HCT116 (cell line): ENCODE results near the gene ZNF618. TPM values are rescaled to one million over a fixed set of nuclear protein-coding genes. Genes with fewer than 3 reads are reported as not detected.

ENCODE experiments used
- ATAC-seq: fragments of 200-7000 bp; cut with Tn5 transposase; 2 replicates; pipeline ENCODE4 v1.9.1; 2020; ENCODE audit warnings: mild to moderate bottlenecking, moderate library complexity
- BruUV-seq: library from RNA; stranded (reverse); fragments of 400-500 nt; replicated peaks from 2 replicates; lab custom pipeline; 2021; lab: Mats Ljungman, UMichigan
- CTCF ChIA-PET: fragments of 300-600 bp; sonication (Branson Sonifier 250); formaldehyde crosslinking; loops from one replicate; lab custom pipeline; 2021; ENCODE audit warnings: antibody characterized with exemption; lab: Charles Lee
- POLR2A ChIA-PET: fragments of 300-600, 350-600 bp; sonication (Branson Sonifier 250); formaldehyde crosslinking; loops from one replicate; lab custom pipeline; 2021; ENCODE audit warnings: antibody characterized with exemption; lab: Charles Lee
- RAD21 ChIA-PET, 2 experiments: fragments of 300-600 bp; sonication (Branson Sonifier 250); formaldehyde crosslinking; loops; one replicate each; lab custom pipeline; 2023; ENCODE audit warnings: low total read pairs in 2 of 2; ENCODE audit not compliant: uncharacterized antibody in 2 of 2, unreplicated experiment in 2 of 2, low non-redundant PET in 1 of 2; lab: Charles Lee
- DNase-seq: peaks from one replicate; pipeline ENCODE4 v3.0.0-alpha.2; 2010; ENCODE audit warnings: low read depth, low spot score
- H2AFZ ChIP-seq: fragments of 200-600 bp; shearing (Covaris generic), sonication (generic); 2 replicates; pipeline ENCODE4 v1.6.1; 2017; ENCODE audit warnings: low read depth, mixed run types, mixed read lengths, antibody characterized with exemption, low read length; ENCODE audit not compliant: poor library complexity, severe bottlenecking
- H3K27ac ChIP-seq: 2 replicates; pipeline ENCODE4 v1.5.1; 2012; ENCODE audit warnings: low read depth, low read length
- H3K27me3 ChIP-seq: fragments of 200-600 bp; sonication (generic); 2 replicates; pipeline ENCODE4 v1.6.1; 2016; ENCODE audit warnings: mixed run types, low read length, mixed read lengths; ENCODE audit not compliant: insufficient read depth
- H3K36me3 ChIP-seq, 2 experiments: fragments of 200-500 bp in 1 of 2; fragments of 200-600 bp in 1 of 2; sonication (Bioruptor generic) in 1 of 2; sonication (generic) in 1 of 2; 2 replicates each; pipeline versions ENCODE4 v1.5.1 to v1.6.1; 2014 to 2016; ENCODE audit warnings: low read length in 2 of 2, inconsistent platforms in 1 of 2, mixed read lengths in 1 of 2, mixed run types in 1 of 2; ENCODE audit not compliant: insufficient read depth in 2 of 2, control insufficient read depth in 1 of 2
- H3K4me1 ChIP-seq, 2 experiments: fragments of 200-600 bp in 1 of 2; sonication (generic) in 1 of 2; 2 replicates each; pipeline versions ENCODE4 v1.5.1 to v1.6.1; 2012 to 2017; ENCODE audit warnings: low read length in 2 of 2, inconsistent platforms in 1 of 2, mild to moderate bottlenecking in 1 of 2, mixed read lengths in 1 of 2, mixed run types in 1 of 2, moderate library complexity in 1 of 2; ENCODE audit not compliant: insufficient read depth in 2 of 2, control insufficient read depth in 1 of 2
- H3K4me2 ChIP-seq: fragments of 200-600 bp; sonication (generic); 2 replicates; pipeline ENCODE4 v1.6.1; 2017; ENCODE audit warnings: mixed run types, low read length, mixed read lengths
- H3K4me3 ChIP-seq, 2 experiments: fragments of 200-600 bp in 1 of 2; sonication (generic) in 1 of 2; replicated peaks in 1 of 2; 2 replicates each; pipeline ENCODE4 v1.5.1; 2011 to 2016; ENCODE audit warnings: low read length in 2 of 2, control low read depth in 1 of 2, low read depth in 1 of 2, mild to moderate bottlenecking in 1 of 2, mixed read lengths in 1 of 2, mixed run types in 1 of 2
- H3K79me2 ChIP-seq: fragments of 200-600 bp; sonication (generic); 2 replicates; pipeline ENCODE4 v1.6.1; 2017; ENCODE audit warnings: mild to moderate bottlenecking, mixed run types, low read length, moderate library complexity, mixed read lengths; ENCODE audit not compliant: insufficient read depth
- H3K9ac ChIP-seq: fragments of 200-600 bp; sonication (generic); 2 replicates; pipeline ENCODE4 v1.6.1; 2016; ENCODE audit warnings: low read length, mixed read lengths
- H3K9me2 ChIP-seq: fragments of 200-600 bp; sonication (generic), shearing (Covaris generic); 2 replicates; pipeline ENCODE4 v1.6.1; 2017; ENCODE audit warnings: mixed run types, mild to moderate bottlenecking, moderate library complexity; ENCODE audit not compliant: insufficient read depth
- H3K9me3 ChIP-seq, 2 experiments: fragments of 200-500 bp in 1 of 2; fragments of 200-600 bp in 1 of 2; sonication (Bioruptor generic) in 1 of 2; sonication (generic) in 1 of 2; 2 replicates each; pipeline ENCODE4 v1.6.1; 2014 to 2017; ENCODE audit warnings: low read length in 2 of 2, mixed read lengths in 2 of 2, inconsistent platforms in 1 of 2, low read depth in 1 of 2, mild to moderate bottlenecking in 1 of 2, mixed run types in 1 of 2, moderate library complexity in 1 of 2; ENCODE audit not compliant: control insufficient read depth in 1 of 2, insufficient read depth in 1 of 2
- H4K20me1 ChIP-seq: fragments of 200-600 bp; sonication (generic), shearing (Covaris generic); 2 replicates; pipeline ENCODE4 v1.6.1; 2017; ENCODE audit warnings: mixed run types, mild to moderate bottlenecking, moderate library complexity; ENCODE audit not compliant: insufficient read depth
- ATF3 ChIP-seq: IDR thresholded peaks from 2 replicates; pipeline ENCODE4 v1.6.1; 2012
- CBX3 ChIP-seq: IDR thresholded peaks from 2 replicates; pipeline ENCODE4 v1.6.1; 2012; ENCODE audit warnings: low read depth
- CEBPB ChIP-seq: IDR thresholded peaks from 2 replicates; pipeline ENCODE4 v1.6.1; 2012; ENCODE audit warnings: low read depth
- EGR1 ChIP-seq: IDR thresholded peaks from 2 replicates; pipeline ENCODE4 v1.6.1; 2012; ENCODE audit warnings: low read depth
- ELF1 ChIP-seq: IDR thresholded peaks from 2 replicates; pipeline ENCODE4 v1.6.1; 2012; ENCODE audit warnings: low read depth, borderline replicate concordance
- EZH2 ChIP-seq: fragments of 200-600 bp; sonication (generic); IDR thresholded peaks from 2 replicates; pipeline ENCODE4 v1.6.1; 2017; ENCODE audit warnings: antibody characterized with exemption, mixed run types
- EZH2phosphoT487 ChIP-seq: fragments of 200-600 bp; IDR thresholded peaks from 2 replicates; pipeline ENCODE4 v1.6.1; 2018; ENCODE audit warnings: antibody characterized with exemption, borderline replicate concordance
- JUND ChIP-seq: IDR thresholded peaks from 2 replicates; pipeline ENCODE4 v1.6.1; 2012
- POLR2A ChIP-seq: IDR thresholded peaks from 2 replicates; pipeline ENCODE4 v1.7.0; 2011; ENCODE audit warnings: borderline replicate concordance; ENCODE audit not compliant: insufficient read depth, insufficient read length; ENCODE audit errors: extremely low read depth
- POLR2AphosphoS5 ChIP-seq: IDR thresholded peaks from 2 replicates; pipeline ENCODE4 v1.6.1; 2011; ENCODE audit warnings: mild to moderate bottlenecking, low read depth, low read length, moderate library complexity
- RAD21 ChIP-seq: IDR thresholded peaks from 2 replicates; pipeline ENCODE4 v1.6.1; 2012; ENCODE audit warnings: low read depth, mild to moderate bottlenecking
- SIN3A ChIP-seq: IDR thresholded peaks from 2 replicates; pipeline ENCODE4 v1.6.1; 2012; ENCODE audit warnings: low read depth
- SP1 ChIP-seq: IDR thresholded peaks from 2 replicates; pipeline ENCODE4 v1.6.1; 2012; ENCODE audit warnings: low read depth
- SRF ChIP-seq: IDR thresholded peaks from 2 replicates; pipeline ENCODE4 v1.6.1; 2012; ENCODE audit warnings: low read depth
- YY1 ChIP-seq: IDR thresholded peaks from 2 replicates; pipeline ENCODE4 v1.6.1; 2011; ENCODE audit warnings: low read length, low read depth, moderate library complexity, mild to moderate bottlenecking; ENCODE audit not compliant: insufficient replicate concordance; ENCODE audit errors: extremely low read depth
- ZBTB33 ChIP-seq: IDR thresholded peaks from 2 replicates; pipeline ENCODE4 v1.6.1; 2011; ENCODE audit warnings: mild to moderate bottlenecking, low read length, moderate library complexity; ENCODE audit not compliant: insufficient replicate concordance; ENCODE audit errors: extremely low read depth
- ZNF274 ChIP-seq: fragments of 200-500 bp; sonication (Bioruptor generic); IDR thresholded peaks from 2 replicates; pipeline ENCODE4 v1.6.1; 2014; ENCODE audit warnings: mild to moderate bottlenecking, low read depth, low read length, inconsistent platforms
- intact Hi-C: fragments of 100-400 bp; cut with micrococcal nuclease; formaldehyde crosslinking; loops from 2 replicates; pipeline ENCODE4 v1.10.0; 2022
- total RNA-seq: library from RNA; stranded (reverse); gene quantifications from one replicate; pipeline ENCODE4 v1.2.1, GENCODE V29; 2021; ENCODE audit not compliant: unreplicated experiment
- TF ChIP-seq, protein P1 (sequence below): IDR thresholded peaks from 2 replicates; pipeline ENCODE4 v1.6.1; 2012
- TF ChIP-seq, protein P2 (sequence below): IDR thresholded peaks from 2 replicates; pipeline ENCODE4 v1.6.1; 2012; ENCODE audit warnings: low read depth
- TF ChIP-seq, protein P3 (sequence below), 3 experiments: fragments of 200-600 bp in 1 of 3; sonication (generic) in 1 of 3; IDR thresholded peaks in 2 of 3; conservative IDR thresholded peaks in 1 of 3; 2 replicates each; pipeline ENCODE4 v1.5.1; 2012 to 2017; ENCODE audit warnings: low read depth in 2 of 3, low read length in 2 of 3, antibody characterized with exemption in 1 of 3, borderline replicate concordance in 1 of 3, control low read depth in 1 of 3, mild to moderate bottlenecking in 1 of 3, mixed read lengths in 1 of 3, mixed run types in 1 of 3, moderate library complexity in 1 of 3; ENCODE audit not compliant: insufficient read depth in 1 of 3

The ZNF618 gene
- total RNA-seq, 1 experiment from 2014 or later: 13.5 TPM

DNA sequence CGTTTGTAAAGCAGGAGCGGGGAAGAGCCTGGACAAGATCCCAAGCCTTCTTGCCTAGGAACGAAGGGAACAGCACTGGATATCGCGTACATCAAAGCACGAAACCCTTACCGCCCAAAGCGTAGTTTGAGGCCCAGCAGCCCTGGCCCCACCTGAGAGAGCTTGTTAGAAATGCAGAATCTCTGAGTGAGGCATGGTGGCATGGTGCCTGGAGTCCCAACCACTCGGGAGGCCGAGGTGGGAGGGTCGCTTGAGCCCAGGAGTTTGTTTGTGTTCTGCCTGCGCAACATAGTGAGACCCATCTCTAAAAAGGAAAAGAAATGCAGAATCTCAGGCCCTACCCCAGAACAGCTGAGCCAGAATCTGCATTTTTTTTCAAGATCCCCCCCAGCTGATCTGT lies 111.4 kb downstream of the ZNF618 start:
- ChIA-PET CTCF (no interaction called here), RAD21 (no interaction called here), POLR2A (no interaction called here)
- DNase-seq: no peak
- intact Hi-C loops: no loop called here
- no TSS peak for BruUV-seq
- H4K20me1 ChIP-seq: no peaks in the 10 kb centered on the region
- ATAC-seq: no peak
- no peak overlapping the region for H3K9ac ChIP-seq
- no peak overlapping the region for H2AFZ ChIP-seq
- no peak for TF ChIP-seq EZH2
- no peak for TF ChIP-seq SP1
- no peak for TF ChIP-seq ZBTB33
- TF ChIP-seq, protein P1, sequence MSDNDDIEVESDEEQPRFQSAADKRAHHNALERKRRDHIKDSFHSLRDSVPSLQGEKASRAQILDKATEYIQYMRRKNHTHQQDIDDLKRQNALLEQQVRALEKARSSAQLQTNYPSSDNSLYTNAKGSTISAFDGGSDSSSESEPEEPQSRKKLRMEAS: no peak
- no peak for TF ChIP-seq CBX3
- TF ChIP-seq ZNF274: no peak
- no peak for TF ChIP-seq YY1
- TF ChIP-seq RAD21: no peak
- TF ChIP-seq CEBPB: no peak
- no peak for TF ChIP-seq SIN3A
- TF ChIP-seq SRF: no peak
- TF ChIP-seq ATF3: no peak
- no peak for TF ChIP-seq JUND
- TF ChIP-seq, protein P2, sequence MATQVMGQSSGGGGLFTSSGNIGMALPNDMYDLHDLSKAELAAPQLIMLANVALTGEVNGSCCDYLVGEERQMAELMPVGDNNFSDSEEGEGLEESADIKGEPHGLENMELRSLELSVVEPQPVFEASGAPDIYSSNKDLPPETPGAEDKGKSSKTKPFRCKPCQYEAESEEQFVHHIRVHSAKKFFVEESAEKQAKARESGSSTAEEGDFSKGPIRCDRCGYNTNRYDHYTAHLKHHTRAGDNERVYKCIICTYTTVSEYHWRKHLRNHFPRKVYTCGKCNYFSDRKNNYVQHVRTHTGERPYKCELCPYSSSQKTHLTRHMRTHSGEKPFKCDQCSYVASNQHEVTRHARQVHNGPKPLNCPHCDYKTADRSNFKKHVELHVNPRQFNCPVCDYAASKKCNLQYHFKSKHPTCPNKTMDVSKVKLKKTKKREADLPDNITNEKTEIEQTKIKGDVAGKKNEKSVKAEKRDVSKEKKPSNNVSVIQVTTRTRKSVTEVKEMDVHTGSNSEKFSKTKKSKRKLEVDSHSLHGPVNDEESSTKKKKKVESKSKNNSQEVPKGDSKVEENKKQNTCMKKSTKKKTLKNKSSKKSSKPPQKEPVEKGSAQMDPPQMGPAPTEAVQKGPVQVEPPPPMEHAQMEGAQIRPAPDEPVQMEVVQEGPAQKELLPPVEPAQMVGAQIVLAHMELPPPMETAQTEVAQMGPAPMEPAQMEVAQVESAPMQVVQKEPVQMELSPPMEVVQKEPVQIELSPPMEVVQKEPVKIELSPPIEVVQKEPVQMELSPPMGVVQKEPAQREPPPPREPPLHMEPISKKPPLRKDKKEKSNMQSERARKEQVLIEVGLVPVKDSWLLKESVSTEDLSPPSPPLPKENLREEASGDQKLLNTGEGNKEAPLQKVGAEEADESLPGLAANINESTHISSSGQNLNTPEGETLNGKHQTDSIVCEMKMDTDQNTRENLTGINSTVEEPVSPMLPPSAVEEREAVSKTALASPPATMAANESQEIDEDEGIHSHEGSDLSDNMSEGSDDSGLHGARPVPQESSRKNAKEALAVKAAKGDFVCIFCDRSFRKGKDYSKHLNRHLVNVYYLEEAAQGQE: no peak
- TF ChIP-seq POLR2AphosphoS5: no peak
- no peak for TF ChIP-seq EGR1
- TF ChIP-seq ELF1: no peak
- TF ChIP-seq POLR2A: no peak
- TF ChIP-seq EZH2phosphoT487: no peak
- TF ChIP-seq, protein P3, sequence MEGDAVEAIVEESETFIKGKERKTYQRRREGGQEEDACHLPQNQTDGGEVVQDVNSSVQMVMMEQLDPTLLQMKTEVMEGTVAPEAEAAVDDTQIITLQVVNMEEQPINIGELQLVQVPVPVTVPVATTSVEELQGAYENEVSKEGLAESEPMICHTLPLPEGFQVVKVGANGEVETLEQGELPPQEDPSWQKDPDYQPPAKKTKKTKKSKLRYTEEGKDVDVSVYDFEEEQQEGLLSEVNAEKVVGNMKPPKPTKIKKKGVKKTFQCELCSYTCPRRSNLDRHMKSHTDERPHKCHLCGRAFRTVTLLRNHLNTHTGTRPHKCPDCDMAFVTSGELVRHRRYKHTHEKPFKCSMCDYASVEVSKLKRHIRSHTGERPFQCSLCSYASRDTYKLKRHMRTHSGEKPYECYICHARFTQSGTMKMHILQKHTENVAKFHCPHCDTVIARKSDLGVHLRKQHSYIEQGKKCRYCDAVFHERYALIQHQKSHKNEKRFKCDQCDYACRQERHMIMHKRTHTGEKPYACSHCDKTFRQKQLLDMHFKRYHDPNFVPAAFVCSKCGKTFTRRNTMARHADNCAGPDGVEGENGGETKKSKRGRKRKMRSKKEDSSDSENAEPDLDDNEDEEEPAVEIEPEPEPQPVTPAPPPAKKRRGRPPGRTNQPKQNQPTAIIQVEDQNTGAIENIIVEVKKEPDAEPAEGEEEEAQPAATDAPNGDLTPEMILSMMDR (IDR thresholded peaks at IDR 0.05 in 2 of 3, conservative IDR thresholded peaks at IDR 0.05 in 1 of 3; ENCODE audit: borderline replicate concordance in 1 of 3, insufficient read depth in 1 of 3, low read depth in 2 of 3, low read length in 2 of 3): no peak
- H3K9me2 ChIP-seq: no peaks in the 10 kb centered on the region
- H3K79me2 ChIP-seq: no peaks in the 10 kb centered on the region
- no peak overlapping the region for H3K4me3 ChIP-seq
- H3K27me3 ChIP-seq: no peaks in the 10 kb centered on the region
- no peaks in the 10 kb centered on the region for H3K36me3 ChIP-seq
- no peaks in the 10 kb centered on the region for H3K9me3 ChIP-seq
- H3K4me2 ChIP-seq: no peak overlapping the region
- peaks cover 0 to 4% of the 10 kb centered on the region in 2 experiments; a peak in 1 of 4 replicates for H3K4me1 ChIP-seq
- no peak overlapping the region for H3K27ac ChIP-seq
